Measurements from ENCODE around the gene CYB561A3.
A peak's percentile ranks its signal among the peaks of the same experiment; 100 is the strongest.
"Not testable (repeated sequence)": the region's sequence is repeated elsewhere in the genome, so short reads cannot be mapped to it uniquely, and the experiment has no call there.

CYB561A3 gene, protein sequence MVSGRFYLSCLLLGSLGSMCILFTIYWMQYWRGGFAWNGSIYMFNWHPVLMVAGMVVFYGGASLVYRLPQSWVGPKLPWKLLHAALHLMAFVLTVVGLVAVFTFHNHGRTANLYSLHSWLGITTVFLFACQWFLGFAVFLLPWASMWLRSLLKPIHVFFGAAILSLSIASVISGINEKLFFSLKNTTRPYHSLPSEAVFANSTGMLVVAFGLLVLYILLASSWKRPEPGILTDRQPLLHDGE

DNA sequence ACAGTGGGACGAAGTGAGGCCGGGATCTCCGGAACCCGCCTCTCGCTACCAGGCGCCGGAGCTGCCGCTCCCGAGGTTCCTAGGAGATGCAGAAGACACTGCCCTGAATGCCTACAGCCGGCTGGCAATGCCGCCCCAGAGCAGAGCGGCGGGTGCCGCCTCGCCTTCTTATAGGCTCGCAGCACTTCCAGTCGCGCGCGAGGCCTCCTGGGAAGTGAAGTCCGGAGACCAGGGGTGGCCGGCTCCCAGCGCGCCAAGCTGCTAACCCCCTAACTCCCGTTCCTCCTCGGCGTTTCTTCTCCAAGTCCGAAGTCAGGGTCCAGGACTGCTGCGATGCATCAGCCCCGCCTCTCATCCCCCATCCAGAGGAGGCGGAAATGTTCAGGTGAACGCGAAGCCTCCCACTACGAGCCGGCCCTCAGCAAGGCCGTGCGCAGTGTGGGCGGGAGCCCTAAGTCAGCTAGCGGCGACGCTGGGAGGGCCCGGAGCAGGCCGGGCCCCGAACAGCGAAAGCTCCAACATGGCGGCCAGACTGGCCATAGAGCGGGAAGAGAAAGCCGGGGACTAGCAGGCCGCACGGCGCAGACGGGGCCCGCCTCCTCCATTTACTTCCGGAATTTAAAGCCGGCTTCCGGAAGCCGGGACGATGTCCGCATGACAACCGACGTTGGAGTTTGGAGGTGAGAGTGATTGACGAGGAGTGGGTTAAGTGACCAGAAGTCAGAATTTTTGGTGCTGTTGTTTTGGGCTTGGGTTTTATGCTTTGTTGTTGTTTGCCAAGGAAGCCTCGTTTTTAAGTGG is at the start of gene CYB561A3, which contains the start of gene TMEM138:
CYB561A3 (minus strand) TSS at position 142 of the 801 bp plus-strand sequence. CDS start 5,169 bp downstream, outside the sequence.
TMEM138 (plus strand) TSS at position 634 of the 801 bp plus-strand sequence. CDS start 2,017 bp downstream, outside the sequence.
- peak; percentile 76 for DNase-seq (ENCODE audit: low read depth)

DNA sequence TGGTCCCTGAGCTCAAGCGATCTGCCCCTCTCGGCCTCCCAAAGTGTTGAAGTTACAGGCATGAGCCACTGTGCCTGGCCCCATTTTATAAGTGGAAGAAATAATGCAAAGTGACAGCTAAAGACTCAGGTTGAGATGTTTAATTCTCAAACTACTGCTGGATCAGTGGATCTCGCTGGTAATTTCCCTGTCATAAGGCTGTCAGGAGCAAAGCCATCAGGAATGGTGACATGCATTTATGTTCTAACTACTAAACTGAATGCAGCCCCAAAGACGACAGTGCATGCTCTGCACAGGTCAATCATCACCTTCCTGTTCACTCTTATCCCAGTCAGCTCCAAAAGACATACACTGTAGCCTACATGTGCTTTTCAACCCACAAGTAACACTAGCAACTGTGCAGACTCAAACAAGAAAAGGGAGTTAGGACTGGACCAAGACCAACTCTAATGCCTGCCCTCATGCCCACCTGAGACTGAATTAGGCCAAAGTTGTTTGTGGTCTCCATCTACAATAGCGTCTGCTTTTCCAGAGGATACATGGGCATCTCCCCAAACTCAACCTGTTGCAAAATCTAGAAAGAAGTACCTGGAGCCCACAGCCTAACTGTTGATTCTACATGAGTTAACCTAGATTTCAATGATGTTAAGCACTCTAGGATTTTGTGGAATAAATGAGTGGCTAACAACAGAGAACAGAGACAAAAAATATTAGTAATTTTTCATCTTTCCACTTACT is 45.5 kb upstream of the CYB561A3 start:
- DNase-seq (ENCODE audit: low read depth) = no peak

DNA sequence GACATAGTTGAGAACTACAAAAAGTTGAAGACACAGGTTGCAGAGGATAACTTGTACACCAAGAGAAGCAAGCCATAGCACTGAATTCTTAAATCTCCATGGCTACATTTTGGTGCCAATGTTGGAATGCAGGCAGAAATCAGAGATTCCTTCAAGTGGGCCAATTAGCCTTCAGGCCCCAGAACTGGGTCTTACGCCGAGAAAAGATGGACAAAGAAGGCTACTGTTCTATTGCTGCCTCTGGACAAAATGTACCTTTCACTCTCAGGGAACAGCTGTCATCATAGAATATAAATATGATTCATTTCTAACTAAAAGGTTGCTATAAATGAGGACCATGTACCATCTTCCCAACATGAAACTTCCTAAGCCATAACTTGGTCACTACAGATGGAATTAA is 44.4 kb upstream of the CYB561A3 start:
- no peak for DNase-seq (ENCODE audit: low read depth)

DNA sequence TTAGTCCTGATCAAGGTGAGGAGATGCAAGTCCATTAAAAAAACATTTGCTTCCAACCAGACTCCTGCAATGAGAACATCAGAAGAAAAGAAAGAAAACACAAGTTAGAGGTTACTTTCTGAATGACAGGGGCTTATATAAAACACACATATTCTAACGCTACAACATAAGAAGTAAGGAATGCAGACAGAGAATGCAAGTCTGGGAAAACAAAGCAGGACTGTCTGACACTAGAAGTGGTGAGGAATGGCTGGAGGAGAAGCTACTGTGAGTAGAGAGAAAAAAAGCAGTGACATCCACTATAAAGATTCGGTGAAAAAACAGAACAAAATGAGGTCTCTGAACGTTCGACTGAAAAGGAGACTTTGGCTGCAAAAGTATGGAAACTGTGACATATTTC is 43.0 kb upstream of the CYB561A3 start:
- DNase-seq (ENCODE audit: low read depth) = no peak

DNA sequence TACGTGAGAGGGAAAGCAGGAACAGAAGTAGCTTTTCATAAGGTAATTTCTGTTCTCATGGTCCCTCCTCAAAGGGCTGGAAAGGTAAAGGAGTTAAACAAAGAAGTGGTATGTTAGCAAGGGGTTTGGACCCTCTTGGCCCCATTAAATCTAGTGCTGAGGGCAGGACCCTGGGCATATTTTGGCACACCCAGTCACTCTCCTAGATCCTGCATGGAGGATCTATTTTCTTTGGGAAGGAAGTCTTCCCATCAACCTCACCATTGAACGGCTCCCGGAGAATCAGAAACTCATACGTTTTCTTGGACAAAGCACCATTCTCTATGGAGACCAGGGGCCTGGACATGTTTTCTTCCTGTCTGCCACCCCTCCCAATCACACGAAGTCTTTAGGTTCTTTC is 42.4 kb upstream of the CYB561A3 start:
- no peak for DNase-seq (ENCODE audit: low read depth)

DNA sequence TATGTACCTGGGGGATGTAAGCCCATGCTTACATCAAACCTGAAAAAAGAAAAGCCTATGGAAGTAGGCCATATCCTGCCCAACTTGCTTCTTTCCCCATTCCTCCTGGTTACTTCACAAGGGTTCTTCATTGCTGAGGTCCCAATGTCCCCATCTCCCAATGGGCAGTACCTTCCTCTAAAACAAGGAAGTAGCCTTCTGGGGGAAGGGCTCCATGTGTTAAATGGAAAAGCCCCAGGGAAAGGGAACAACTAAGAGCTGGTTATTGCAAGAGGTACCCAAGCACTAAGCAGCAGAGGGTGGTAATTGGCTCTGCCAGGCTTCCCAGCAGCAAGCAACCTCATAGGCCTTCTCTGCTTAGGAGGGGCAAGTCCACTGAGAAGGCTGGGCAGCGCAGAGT is 42.0 kb upstream of the CYB561A3 start:
- DNase-seq (ENCODE audit: low read depth) = no peak

DNA sequence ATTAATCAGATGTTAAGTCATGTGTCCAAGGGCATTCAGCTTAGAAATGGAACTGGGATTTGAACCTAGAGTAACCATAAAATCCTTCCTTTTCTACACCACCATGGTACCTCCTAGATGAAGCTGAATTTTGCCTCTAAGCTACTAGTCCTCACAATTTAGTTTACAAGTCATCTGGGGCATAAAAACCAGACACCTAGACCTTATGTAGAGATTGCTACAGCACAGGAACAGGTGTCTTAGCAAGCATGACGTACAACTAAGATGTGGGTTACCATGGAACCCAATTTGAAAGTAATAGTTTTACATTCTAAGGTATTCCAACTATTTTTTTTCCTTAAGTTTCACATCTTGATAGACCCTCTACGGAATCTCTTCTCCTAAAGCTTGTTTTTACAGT is 39.9 kb upstream of the CYB561A3 start:
- no peak for DNase-seq (ENCODE audit: low read depth)

DNA sequence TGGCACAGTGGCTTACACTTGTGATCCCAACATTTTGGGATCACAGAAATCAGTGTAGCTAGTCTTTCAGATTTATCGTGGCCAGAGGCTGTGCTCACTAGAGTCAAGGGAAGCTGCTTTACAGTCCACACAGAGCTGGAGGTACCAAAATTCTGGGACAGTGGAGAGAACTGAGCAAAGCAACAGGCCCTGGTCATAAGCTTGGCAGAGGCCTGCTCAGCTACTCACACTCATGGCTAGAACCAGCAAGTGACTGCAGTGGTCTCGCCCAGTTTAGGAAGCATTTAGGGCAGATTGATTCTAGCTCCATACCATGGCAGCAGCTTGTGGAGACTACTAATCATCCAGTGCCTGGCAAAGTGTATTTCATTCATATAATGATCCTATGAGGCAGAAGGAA is 39.5 kb upstream of the CYB561A3 start:
- no peak for DNase-seq (ENCODE audit: low read depth)

DNA sequence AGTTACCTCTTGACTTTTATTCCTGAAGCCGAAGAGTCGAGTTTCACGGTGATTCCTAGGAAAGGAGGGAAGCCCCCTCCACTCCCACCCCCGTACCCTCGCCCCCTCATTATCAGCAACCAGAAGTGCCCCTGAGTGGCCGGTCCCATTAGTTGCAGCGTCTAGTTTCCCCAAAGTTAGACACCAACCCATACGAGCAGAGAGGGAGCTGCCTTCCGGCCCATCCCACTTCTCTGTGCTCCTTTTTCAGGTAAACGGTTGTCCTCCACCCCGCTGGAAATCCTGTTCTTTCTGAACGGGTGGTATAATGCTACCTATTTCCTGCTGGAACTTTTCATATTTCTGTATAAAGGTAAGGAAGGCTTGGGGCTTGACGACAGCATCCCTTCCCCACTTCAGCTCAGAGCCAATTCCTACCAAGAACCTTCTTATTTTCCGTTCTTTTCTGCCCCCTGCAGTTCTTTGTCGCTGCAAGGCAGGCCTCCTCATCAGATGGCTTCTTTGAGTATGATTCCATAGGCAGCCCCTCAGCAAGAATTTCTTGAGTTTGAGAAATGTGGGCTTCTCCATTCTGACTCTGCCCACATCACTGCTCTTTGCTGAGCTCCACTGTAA is 31.4 kb upstream of the CYB561A3 start:
- DNase-seq (ENCODE audit: low read depth) = no peak

DNA sequence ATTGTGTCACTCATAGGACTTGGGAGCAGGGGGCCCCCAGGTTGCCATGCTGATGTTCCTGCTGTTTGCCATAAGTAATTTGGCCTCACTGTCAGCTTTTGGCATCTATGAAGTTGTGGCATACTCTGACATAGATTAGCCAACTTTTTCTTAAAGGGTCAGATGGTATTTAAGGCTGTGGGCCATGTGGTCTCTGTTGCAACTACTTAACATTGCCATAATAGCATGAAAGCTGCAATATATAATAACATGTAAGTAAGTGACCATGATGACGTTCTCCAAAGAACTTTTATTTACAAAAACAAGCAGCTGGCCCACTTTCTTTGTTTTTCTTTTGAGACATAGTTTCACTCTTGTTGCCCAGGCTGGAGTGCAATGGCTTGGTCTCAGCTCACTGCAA is 28.5 kb upstream of the CYB561A3 start:
- no peak for DNase-seq (ENCODE audit: low read depth)

DNA sequence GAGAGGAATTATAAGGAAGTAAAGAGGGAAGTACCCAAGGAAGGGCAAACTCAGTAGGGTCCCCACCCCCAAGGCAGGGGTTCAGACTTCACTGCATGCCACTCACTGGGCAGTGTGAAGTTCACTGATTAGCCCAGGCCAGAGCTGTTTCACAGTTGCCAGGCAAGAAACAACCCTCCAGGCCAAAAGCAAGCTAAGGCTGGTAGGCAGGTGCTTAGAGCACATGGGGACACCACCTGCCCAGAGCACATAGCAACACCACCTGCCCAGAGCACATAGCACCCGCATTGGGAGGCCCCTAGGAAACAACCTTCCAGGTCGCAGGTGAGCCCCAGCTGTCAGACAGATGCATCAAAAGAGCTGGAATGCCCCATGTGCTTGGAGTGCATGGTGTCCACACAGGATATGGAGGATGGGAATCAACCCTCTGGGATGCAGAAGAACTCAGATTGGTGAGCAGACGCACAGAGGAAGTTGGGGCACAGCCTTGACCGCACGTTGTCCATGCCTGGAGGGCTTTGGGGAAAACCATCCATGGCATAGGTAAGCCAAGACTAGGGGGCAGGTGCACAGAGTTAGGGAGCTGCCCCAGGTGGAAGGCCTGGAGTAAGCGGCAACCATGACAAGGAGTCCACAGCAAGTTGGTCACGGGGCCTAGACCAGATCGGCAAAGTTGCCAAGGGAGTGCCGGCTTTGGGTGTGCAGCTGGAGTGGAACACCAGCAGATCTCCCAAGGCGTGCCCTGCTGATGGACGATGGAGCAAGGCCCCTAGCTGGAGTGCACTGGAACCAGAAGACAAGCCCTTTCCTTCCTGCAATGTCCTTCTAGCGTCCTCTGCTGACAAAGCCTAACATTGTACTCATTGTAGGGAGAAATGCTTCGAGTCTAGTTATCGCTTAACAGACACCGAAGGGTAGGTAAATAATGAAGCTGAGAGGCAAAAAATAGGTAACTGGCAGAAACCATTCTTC is 22.9 kb upstream of the CYB561A3 start:
- DNase-seq (ENCODE audit: low read depth) = no peak

DNA sequence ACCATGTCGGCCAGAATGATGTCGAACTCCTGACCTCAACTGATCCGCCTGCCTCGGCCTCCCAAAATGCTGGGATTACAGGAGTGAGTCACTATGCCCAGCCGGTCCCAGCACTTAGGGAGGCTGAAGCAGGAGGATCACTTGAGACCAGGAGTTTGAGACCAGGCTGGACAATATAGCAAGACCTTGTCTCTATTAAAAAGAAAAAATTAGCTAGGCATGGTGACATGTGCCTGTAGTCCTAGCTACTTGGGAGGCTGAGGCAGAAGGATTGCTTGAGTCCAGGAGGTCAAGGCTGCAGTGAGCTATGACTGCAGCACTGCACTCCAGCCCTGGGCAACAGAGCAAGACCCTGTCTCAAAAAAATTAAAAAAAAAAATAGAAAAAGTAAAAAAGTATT is 22.2 kb upstream of the CYB561A3 start:
- DNase-seq (ENCODE audit: low read depth) = not testable (repeated sequence)

DNA sequence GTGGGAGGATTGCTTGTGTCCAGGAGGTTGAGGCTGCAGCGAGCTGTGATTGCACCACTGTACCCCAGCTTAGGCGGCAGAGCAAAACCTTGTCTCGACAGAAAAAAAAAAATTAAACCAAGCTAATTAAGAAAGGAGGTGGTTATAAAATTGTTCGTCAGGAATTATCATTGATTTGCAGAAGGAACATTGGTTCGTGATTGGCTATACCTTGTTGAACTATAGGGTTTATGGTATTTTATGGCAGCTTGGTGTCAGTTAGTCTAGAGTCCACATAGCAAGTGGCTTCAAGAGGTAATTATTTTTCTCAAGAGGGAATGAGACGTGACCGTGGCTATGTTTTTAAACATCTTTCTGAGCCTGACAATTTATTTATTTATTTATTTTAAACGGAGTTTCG is 19.2 kb upstream of the CYB561A3 start:
- no peak for DNase-seq (ENCODE audit: low read depth)

DNA sequence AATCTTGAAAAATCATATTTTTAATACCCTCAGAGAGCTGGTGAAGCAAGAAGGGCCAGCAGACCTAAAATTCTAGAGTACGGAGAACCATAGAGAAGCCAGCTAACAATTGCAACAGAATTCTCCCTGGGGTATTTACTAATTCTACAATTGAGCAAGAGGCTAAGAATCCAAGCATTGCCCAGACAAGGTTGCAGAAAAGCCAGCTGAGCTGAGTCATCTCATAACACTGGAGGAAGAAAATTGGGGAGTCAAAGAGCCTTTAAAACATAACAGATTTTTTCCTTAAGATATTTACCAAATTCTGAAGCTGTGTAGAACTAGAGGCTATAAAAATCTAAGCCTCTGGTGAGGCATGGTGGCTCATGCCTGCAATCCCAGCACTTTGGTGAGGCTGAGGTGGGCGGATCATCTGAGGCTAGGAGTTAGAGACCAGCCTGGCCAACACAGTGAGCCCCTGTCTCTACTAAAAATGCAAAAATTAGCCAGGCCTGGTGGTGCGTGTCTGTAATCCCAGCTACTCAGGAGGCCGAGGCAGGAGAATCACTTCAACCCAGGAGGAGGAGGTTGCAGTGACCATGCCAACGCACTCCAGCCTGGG is 17.1 kb upstream of the CYB561A3 start:
- no peak for DNase-seq (ENCODE audit: low read depth)

DNA sequence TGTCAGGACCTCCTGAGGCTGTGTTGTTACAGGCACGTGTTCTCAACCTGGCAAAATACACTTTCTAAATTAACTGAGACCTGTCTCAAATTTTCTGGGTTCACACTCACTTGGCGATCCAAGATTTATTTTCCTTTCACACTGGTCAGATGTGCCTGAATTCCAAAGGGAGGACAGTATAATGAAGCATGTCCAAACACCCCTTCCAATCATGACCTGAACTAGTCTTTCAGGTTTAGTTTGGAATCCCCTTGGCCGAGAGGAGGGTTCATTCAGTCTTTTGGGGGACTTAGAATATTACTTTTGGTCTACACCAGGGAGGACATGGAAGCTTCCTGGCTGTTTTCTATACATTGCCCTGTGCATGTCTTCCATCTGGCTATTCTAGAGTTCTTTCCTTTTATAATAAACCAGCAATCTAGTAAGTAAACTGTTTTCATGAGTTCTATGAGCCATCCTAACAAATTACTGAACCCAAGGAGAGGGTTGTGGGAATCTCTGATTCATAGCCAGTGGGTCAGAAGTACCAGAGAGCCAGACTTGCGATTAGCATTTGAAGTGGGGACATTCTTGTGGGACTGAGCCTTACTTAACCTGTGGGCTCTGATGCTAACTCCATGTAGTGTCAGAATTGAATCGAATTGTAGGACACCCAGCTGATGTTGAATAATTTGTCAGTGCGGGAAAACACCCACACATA is 15.9 kb upstream of the CYB561A3 start:
- DNase-seq (ENCODE audit: low read depth) = no peak

DNA sequence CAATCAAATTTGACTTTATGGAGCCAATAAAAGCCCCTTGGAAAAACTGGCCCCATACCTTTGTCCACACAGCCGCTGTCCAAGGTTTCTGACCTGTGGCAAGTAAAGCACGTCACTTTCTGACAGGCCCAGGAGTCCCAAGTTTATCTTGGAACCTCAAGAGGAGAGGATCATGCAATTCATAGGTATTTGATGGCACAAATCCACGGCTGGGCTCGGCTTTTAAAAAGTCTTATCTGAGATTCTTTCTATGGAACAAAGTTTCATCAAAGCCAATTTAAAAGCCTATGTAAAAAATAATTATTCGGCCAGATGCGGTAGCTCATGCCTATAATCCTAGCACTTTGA is 14.1 kb upstream of the CYB561A3 start:
- DNase-seq (ENCODE audit: low read depth) = no peak

DNA sequence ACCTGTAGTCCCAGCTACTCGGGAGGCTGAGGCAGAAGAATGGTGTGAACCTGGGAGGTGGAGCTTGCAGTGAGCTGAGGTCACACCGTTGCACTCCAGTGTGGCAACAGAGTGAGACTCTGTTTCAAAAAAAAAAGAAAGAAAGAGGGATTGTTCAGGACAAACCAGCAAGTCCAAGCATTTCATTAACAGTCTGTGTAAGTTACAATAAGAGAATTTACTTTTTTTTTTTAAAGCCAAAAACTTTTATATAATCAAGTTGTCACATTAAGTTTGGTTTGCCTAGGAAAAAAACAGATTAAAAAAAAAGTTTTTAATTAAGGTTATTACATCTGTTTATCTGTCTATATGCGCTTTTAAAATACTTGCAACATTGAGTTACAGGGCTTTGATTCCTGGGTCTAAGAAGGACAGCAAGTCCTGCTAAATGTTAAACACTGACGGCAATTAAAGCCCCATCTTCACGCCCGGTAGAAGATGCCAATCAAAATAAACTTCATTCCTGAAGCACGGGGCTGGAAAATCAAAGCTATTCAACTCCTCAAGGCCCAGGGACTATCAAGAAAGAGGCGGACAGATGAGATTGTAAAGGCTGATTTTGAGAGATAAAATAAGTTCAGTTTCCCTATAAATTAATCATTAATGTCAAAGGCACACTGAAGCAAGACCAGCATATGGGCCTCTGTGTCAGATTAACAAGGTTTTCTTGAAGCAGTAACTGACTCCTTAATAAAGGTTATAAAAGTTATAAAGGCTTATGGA is 11.2 kb upstream of the CYB561A3 start:
- no peak for DNase-seq (ENCODE audit: low read depth)

DNA sequence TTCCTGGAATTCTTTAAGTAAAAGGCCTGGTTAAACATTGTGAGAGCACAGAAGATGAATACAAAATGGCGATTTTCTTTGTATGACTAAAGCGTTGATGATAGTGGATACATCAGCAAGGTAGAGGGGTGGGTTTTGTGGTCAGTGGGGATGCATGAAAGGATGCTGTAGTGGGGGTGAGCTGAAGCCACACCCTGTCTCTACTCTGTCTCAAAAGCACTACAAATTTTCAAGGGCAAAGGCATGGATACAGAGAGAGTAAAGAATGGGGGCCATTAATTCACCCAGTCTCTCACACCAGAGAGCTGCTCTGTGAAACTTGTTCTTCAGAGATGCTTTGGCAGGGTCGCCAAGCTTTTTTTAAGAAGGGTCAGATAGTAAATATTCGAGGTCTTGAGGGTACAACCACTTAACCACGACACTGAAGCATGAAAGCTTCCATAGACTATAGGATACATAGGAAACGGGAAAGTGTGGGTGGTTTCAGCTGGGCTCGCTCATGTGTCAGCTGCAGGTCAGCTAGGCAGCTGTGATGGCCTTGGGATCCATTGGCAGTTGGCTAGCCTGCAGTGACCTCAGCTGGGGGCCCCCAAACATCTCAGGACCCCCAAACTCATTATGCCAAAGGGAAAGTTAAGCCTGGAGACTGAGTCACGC is 8.8 kb upstream of the CYB561A3 start:
- no peak for DNase-seq (ENCODE audit: low read depth)
